PC-3 (cell line): ENCODE measurements around the gene DLG2. TPM values are rescaled to one million over a fixed set of nuclear protein-coding genes. Genes with fewer than 3 reads are reported as not detected.

Source experiments
- ATAC-seq: fragments of 200-7000 bp; cut with Tn5 transposase; 2 replicates; pipeline ENCODE4 v1.9.1; 2020; ENCODE audit warnings: mild to moderate bottlenecking, moderate library complexity
- BruUV-seq: library from RNA; stranded (reverse); fragments of 400-500 nt; replicated peaks from 2 replicates; lab custom pipeline; 2021; lab: Mats Ljungman, UMichigan
- CTCF ChIA-PET: fragments of 300-600 bp; sonication (Branson Sonifier 250); formaldehyde crosslinking; loops from one replicate; lab custom pipeline; 2022; ENCODE audit warnings: antibody characterized with exemption; lab: Charles Lee
- POLR2A ChIA-PET: fragments of 300-600 bp; sonication (Branson Sonifier 250); formaldehyde crosslinking; loops from one replicate; lab custom pipeline; 2022; ENCODE audit warnings: antibody characterized with exemption; ENCODE audit not compliant: unreplicated experiment; lab: Charles Lee
- DNase-seq: peaks from one replicate; pipeline ENCODE4 v3.0.0-alpha.2; 2015
- H2AFZ ChIP-seq: fragments of 300-600 bp; sonication (generic); 2 replicates; pipeline ENCODE4 v1.6.0; 2016; ENCODE audit warnings: antibody characterized with exemption, low read length
- H3F3A ChIP-seq: fragments of 300-600 bp; sonication (generic); one replicate; pipeline ENCODE4 v1.6.0; 2017; ENCODE audit warnings: antibody characterized with exemption, low read length, control low read depth, mild to moderate bottlenecking; ENCODE audit not compliant: unreplicated experiment
- H3K27ac ChIP-seq: fragments of 300-600 bp; sonication (generic); 2 replicates; pipeline ENCODE4 v1.5.1; 2016; ENCODE audit warnings: mild to moderate bottlenecking, low read length
- H3K27me3 ChIP-seq: fragments of 300-600 bp; sonication (generic); 2 replicates; pipeline ENCODE4 v1.6.1; 2016; ENCODE audit warnings: low read length, mixed read lengths
- H3K36me3 ChIP-seq: fragments of 300-600 bp; sonication (generic); 2 replicates; pipeline ENCODE4 v1.6.1; 2016; ENCODE audit warnings: low read depth, mixed run types, low read length, mixed read lengths
- H3K4me1 ChIP-seq: fragments of 300-600 bp; sonication (generic); 2 replicates; pipeline ENCODE4 v1.5.1; 2016; ENCODE audit warnings: low read length; ENCODE audit not compliant: insufficient read depth
- H3K4me2 ChIP-seq: fragments of 300-600 bp; sonication (generic); 2 replicates; pipeline ENCODE4 v1.6.0; 2016; ENCODE audit warnings: low read length
- H3K4me3 ChIP-seq: fragments of 300-600 bp; sonication (generic); 2 replicates; pipeline ENCODE4 v1.5.1; 2016; ENCODE audit warnings: mild to moderate bottlenecking, low read length, mixed read lengths
- H3K79me2 ChIP-seq: fragments of 300-600 bp; sonication (generic); 2 replicates; pipeline ENCODE4 v1.6.1; 2017; ENCODE audit warnings: low read length, mixed read lengths
- H3K9ac ChIP-seq: fragments of 300-600 bp; sonication (generic); 2 replicates; pipeline ENCODE4 v1.6.0; 2016; ENCODE audit warnings: mild to moderate bottlenecking, low read length
- H3K9me2 ChIP-seq: fragments of 300-600 bp; sonication (generic); replicated peaks from 2 replicates; pipeline ENCODE4 v1.6.1; 2016; ENCODE audit warnings: mixed run types, low read length, mixed read lengths
- H3K9me3 ChIP-seq: fragments of 300-600 bp; sonication (generic); 2 replicates; pipeline ENCODE4 v1.6.1; 2016; ENCODE audit warnings: low read length, mixed read lengths
- H4K20me1 ChIP-seq: fragments of 300-600 bp; sonication (generic); 2 replicates; pipeline ENCODE4 v1.6.1; 2016; ENCODE audit warnings: low read length, mixed read lengths
- EZH2 ChIP-seq: fragments of 300-600 bp; sonication (generic); IDR thresholded peaks from one replicate; pipeline ENCODE4 v1.6.1; 2017; ENCODE audit warnings: antibody characterized with exemption, mild to moderate bottlenecking, low read length; ENCODE audit not compliant: unreplicated experiment
- EZH2phosphoT487 ChIP-seq: fragments of 300-600 bp; sonication (generic); IDR thresholded peaks from 2 replicates; pipeline ENCODE4 v1.6.1; 2018; ENCODE audit warnings: mild to moderate bottlenecking, antibody characterized with exemption, low read length, borderline replicate concordance
- intact Hi-C: fragments of 100-400 bp; cut with micrococcal nuclease; formaldehyde crosslinking; loops from 2 replicates; pipeline ENCODE4 v1.9.0; 2023
- total RNA-seq: library from RNA; depleted of rRNA; stranded (reverse); fragments of >200 nt; gene quantifications from 2 replicates; pipeline ENCODE4 v1.2.3, GENCODE V29; 2014
- TF ChIP-seq, protein P1 (sequence below): fragments of 300-600 bp; sonication (generic); conservative IDR thresholded peaks from 2 replicates; pipeline ENCODE4 v1.5.1; 2017; ENCODE audit warnings: antibody characterized with exemption, low read depth, mild to moderate bottlenecking, low read length

Gene DLG2
- total RNA-seq, 1 experiment from 2014 or later, result 0.58 TPM

DNA sequence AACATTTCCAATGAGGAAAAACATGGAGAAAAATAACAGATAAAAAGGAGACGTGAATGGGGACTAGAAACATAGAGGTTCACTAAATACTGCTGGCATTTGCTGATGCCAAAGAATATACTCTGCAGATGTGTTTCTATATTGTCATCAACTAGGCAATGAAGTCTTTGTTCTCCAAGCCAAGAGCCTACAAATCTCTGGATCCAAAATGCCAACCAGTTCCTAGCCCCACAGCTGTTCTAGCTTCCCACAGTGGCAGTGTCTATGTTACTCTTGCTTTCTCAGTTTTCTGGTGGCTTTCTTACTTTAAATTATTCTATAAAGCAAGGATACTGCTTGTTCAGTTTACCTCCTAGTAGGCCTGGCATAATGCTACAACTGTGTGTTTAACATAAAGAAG is 1363.1 kb downstream of the DLG2 start:
- intact Hi-C loops, result no loop called here
- Histone ChIP-seq H3K4me1 (no peaks in the 10 kb centered on the region), H3K27ac (no peak overlapping the region), H3K9me2 (no peaks in the 10 kb centered on the region), H4K20me1 (no peaks in the 10 kb centered on the region), H3K9me3 (no peaks in the 10 kb centered on the region; the same call in none of the 2 replicates), H3K9ac (no peak overlapping the region), H3K4me3 (no peak overlapping the region), H3K27me3 (peaks cover 6% of the 10 kb centered on the region; the same call in 1 of the 2 replicates), H3K36me3 (no peaks in the 10 kb centered on the region), H3K79me2 (no peaks in the 10 kb centered on the region), H2AFZ (no peak overlapping the region), H3F3A (no peaks in the 10 kb centered on the region), H3K4me2 (no peak overlapping the region)
- no peak for TF ChIP-seq EZH2
- TF ChIP-seq, protein P1, sequence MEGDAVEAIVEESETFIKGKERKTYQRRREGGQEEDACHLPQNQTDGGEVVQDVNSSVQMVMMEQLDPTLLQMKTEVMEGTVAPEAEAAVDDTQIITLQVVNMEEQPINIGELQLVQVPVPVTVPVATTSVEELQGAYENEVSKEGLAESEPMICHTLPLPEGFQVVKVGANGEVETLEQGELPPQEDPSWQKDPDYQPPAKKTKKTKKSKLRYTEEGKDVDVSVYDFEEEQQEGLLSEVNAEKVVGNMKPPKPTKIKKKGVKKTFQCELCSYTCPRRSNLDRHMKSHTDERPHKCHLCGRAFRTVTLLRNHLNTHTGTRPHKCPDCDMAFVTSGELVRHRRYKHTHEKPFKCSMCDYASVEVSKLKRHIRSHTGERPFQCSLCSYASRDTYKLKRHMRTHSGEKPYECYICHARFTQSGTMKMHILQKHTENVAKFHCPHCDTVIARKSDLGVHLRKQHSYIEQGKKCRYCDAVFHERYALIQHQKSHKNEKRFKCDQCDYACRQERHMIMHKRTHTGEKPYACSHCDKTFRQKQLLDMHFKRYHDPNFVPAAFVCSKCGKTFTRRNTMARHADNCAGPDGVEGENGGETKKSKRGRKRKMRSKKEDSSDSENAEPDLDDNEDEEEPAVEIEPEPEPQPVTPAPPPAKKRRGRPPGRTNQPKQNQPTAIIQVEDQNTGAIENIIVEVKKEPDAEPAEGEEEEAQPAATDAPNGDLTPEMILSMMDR, result no peak
- TF ChIP-seq EZH2phosphoT487, result no peak
- ChIA-PET CTCF (no interaction called here), POLR2A (no interaction called here)
- BruUV-seq, result no TSS peak
- no peak for DNase-seq
- no peak for ATAC-seq

DNA sequence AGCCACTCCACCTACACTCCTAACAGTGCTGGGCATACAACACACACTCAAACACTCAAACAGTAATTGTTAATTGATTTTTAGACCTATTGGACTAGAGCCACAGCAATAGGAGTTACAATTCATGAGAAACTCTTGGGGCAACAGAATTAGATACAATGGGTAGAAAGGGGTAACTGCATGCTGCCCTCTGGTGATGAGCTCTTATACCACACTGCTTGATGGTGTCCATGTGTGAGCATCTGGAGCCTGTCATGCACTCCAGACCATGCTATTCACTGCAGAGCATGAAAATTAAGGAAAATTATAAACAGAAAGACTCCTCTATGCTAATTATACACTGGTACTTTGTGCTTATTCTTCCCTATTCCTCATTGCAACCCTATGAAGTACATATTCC is 1365.4 kb downstream of the DLG2 start:
- H3K27ac ChIP-seq, result no peak overlapping the region
- no peaks in the 10 kb centered on the region for H3F3A ChIP-seq
- H3K9me2 ChIP-seq, result no peaks in the 10 kb centered on the region
- no peak overlapping the region for H3K4me2 ChIP-seq
- peaks cover 6% of the 10 kb centered on the region for H3K9me3 ChIP-seq
- ChIA-PET POLR2A (no interaction called here), CTCF (no interaction called here)
- no peaks in the 10 kb centered on the region for H3K27me3 ChIP-seq
- no peaks in the 10 kb centered on the region for H3K36me3 ChIP-seq
- DNase-seq (no peak), ATAC-seq (no peak)
- no peaks in the 10 kb centered on the region for H3K4me1 ChIP-seq
- BruUV-seq, result no TSS peak
- H3K79me2 ChIP-seq, result no peaks in the 10 kb centered on the region
- no peak overlapping the region for H2AFZ ChIP-seq
- no peak overlapping the region for H3K9ac ChIP-seq
- no peak overlapping the region for H3K4me3 ChIP-seq
- no peaks in the 10 kb centered on the region for H4K20me1 ChIP-seq
- intact Hi-C loops, result no loop called here
- no peak for TF ChIP-seq EZH2phosphoT487
- TF ChIP-seq, protein P1, result no peak
- TF ChIP-seq EZH2, result no peak

- ATAC-seq (no peak), DNase-seq (no peak)
- Histone ChIP-seq H3K27me3 (no peaks in the 10 kb centered on the region), H3K36me3 (no peaks in the 10 kb centered on the region), H3K9me2 (no peaks in the 10 kb centered on the region), H3K9ac (no peak overlapping the region), H3K79me2 (no peaks in the 10 kb centered on the region), H4K20me1 (no peaks in the 10 kb centered on the region), H3K9me3 (peaks cover 6% of the 10 kb centered on the region), H3K27ac (no peak overlapping the region), H3K4me1 (no peaks in the 10 kb centered on the region), H3K4me2 (no peak overlapping the region), H2AFZ (no peak overlapping the region), H3F3A (no peaks in the 10 kb centered on the region), H3K4me3 (no peak overlapping the region)
- intact Hi-C loops, result no loop called here
- CTCF ChIA-PET, result no interaction called here
- TF ChIP-seq, protein P1, result no peak
- no peak for TF ChIP-seq EZH2phosphoT487
- TF ChIP-seq EZH2, result no peak
- POLR2A ChIA-PET, result no interaction called here
- no TSS peak for BruUV-seq
These were observed 1366.3 kb downstream of the DLG2 start for GRCh38 chr11:84260862-84261261.
